Calu3 (cell line): ENCODE measurements around the gene YPEL1. TPM values are rescaled to one million over a fixed set of nuclear protein-coding genes. Genes with fewer than 3 reads are reported as not detected.

ENCODE experiments used
- BruUV-seq: library from RNA; stranded (reverse); fragments of 400-500 nt; replicated peaks from 2 replicates; lab custom pipeline; 2021; lab: Mats Ljungman, UMichigan
- CTCF ChIA-PET: fragments of 300-600 bp; sonication (Branson Sonifier 250); formaldehyde crosslinking; loops from one replicate; lab custom pipeline; 2022; ENCODE audit warnings: antibody characterized with exemption; lab: Charles Lee
- DNase-seq: peaks from one replicate; pipeline ENCODE4 v3.0.0; 2022
- H3K27ac Mint-ChIP-seq: one replicate; pipeline ENCODE4 v1.8.0; 2022; ENCODE audit warnings: mixed read lengths; ENCODE audit not compliant: unreplicated experiment
- H3K27me3 Mint-ChIP-seq: one replicate; pipeline ENCODE4 v1.8.0; 2022; ENCODE audit warnings: mixed read lengths; ENCODE audit not compliant: unreplicated experiment
- H3K36me3 Mint-ChIP-seq: one replicate; pipeline ENCODE4 v1.8.0; 2022; ENCODE audit warnings: mild to moderate bottlenecking, moderate library complexity, mixed read lengths; ENCODE audit not compliant: insufficient read depth, unreplicated experiment
- H3K4me1 Mint-ChIP-seq: one replicate; pipeline ENCODE4 v1.8.0; 2022; ENCODE audit warnings: mild to moderate bottlenecking, low read depth, mixed read lengths; ENCODE audit not compliant: unreplicated experiment
- H3K4me3 Mint-ChIP-seq: one replicate; pipeline ENCODE4 v1.8.0; 2022; ENCODE audit warnings: mild to moderate bottlenecking, low read depth, moderate library complexity, mixed read lengths; ENCODE audit not compliant: unreplicated experiment
- H3K9me3 Mint-ChIP-seq: one replicate; pipeline ENCODE4 v1.8.0; 2022; ENCODE audit warnings: low read depth, mixed read lengths; ENCODE audit not compliant: unreplicated experiment
- CTCF ChIP-seq: fragments of 200-600 bp; IDR thresholded peaks from one replicate; pipeline ENCODE4 v1.8.0; 2022; ENCODE audit warnings: antibody characterized with exemption; ENCODE audit not compliant: unreplicated experiment
- intact Hi-C: fragments of 100-400 bp; cut with micrococcal nuclease; formaldehyde crosslinking; loops from one replicate; pipeline ENCODE4 v1.10.0; 2022; ENCODE audit not compliant: unreplicated experiment
- total RNA-seq: library from RNA; stranded (reverse); gene quantifications from 2 replicates; pipeline ENCODE4 v1.2.3, GENCODE V29; 2022

Gene YPEL1
- total RNA-seq, 1 experiment from 2014 or later: 3.3 TPM

GRCh38 chr22:21771631-21771976, 36.0 kb upstream of the YPEL1 start:
- H3K9me3 Mint-ChIP-seq: no peaks in the 10 kb centered on the region
- TF ChIP-seq CTCF: no peak
- intact Hi-C loops: no loop called here
- no peak for DNase-seq
- peaks cover 37% of the 10 kb centered on the region for H3K36me3 Mint-ChIP-seq
- H3K4me3 Mint-ChIP-seq: no peak overlapping the region
- CTCF ChIA-PET: no interaction called here
- no peak overlapping the region for H3K27ac Mint-ChIP-seq
- BruUV-seq: no TSS peak
- no peaks in the 10 kb centered on the region for H3K4me1 Mint-ChIP-seq
- no peaks in the 10 kb centered on the region for H3K27me3 Mint-ChIP-seq

- H3K4me1 Mint-ChIP-seq: no peaks in the 10 kb centered on the region
- CTCF ChIA-PET: no interaction called here
- no TSS peak for BruUV-seq
- H3K27me3 Mint-ChIP-seq: no peaks in the 10 kb centered on the region
- DNase-seq: no peak
- H3K9me3 Mint-ChIP-seq: no peaks in the 10 kb centered on the region
- no peak for TF ChIP-seq CTCF
- H3K27ac Mint-ChIP-seq: no peak overlapping the region
- H3K36me3 Mint-ChIP-seq: peaks cover 40% of the 10 kb centered on the region
- no peak overlapping the region for H3K4me3 Mint-ChIP-seq
- intact Hi-C loops: no loop called here
Measured at GRCh38 chr22:21768435-21768834, 32.8 kb upstream of the YPEL1 start.

- no TSS peak for BruUV-seq
- intact Hi-C loops: no loop called here
- no peak for DNase-seq
- CTCF ChIA-PET: no interaction called here
- no peaks in the 10 kb centered on the region for H3K4me1 Mint-ChIP-seq
- no peak overlapping the region for H3K4me3 Mint-ChIP-seq
- TF ChIP-seq CTCF: no peak
- no peaks in the 10 kb centered on the region for H3K9me3 Mint-ChIP-seq
- H3K27me3 Mint-ChIP-seq: no peaks in the 10 kb centered on the region
- peaks cover 30% of the 10 kb centered on the region for H3K36me3 Mint-ChIP-seq
- no peak overlapping the region for H3K27ac Mint-ChIP-seq
Measured at GRCh38 chr22:21766691-21767462, 31.3 kb upstream of the YPEL1 start.

- H3K27me3 Mint-ChIP-seq: no peaks in the 10 kb centered on the region
- H3K4me3 Mint-ChIP-seq: no peak overlapping the region
- no peak overlapping the region for H3K27ac Mint-ChIP-seq
- BruUV-seq: no TSS peak
- no peaks in the 10 kb centered on the region for H3K4me1 Mint-ChIP-seq
- TF ChIP-seq CTCF: no peak
- peaks cover 30% of the 10 kb centered on the region for H3K36me3 Mint-ChIP-seq
- CTCF ChIA-PET: interaction anchor here (0.6 kb wide), 1 partner anchor 45 kb away, joined by 3 read pairs; no protein-coding TSS in a partner anchor
- intact Hi-C loops: no loop called here
- H3K9me3 Mint-ChIP-seq: no peaks in the 10 kb centered on the region
- no peak for DNase-seq
Measured at GRCh38 chr22:21765909-21766529, 30.4 kb upstream of the YPEL1 start.
